Panc1 (cell line): ENCODE data around the gene EID2. TPM values are rescaled to one million over a fixed set of nuclear protein-coding genes. Genes with fewer than 3 reads are reported as not detected.

Experiments used
- ATAC-seq: fragments of 200-7000 bp; cut with Tn5 transposase; 2 replicates; pipeline ENCODE4 v1.9.1; 2020; ENCODE audit warnings: mild to moderate bottlenecking, moderate library complexity
- BruUV-seq: library from RNA; stranded (reverse); fragments of 400-500 nt; replicated peaks from 2 replicates; lab custom pipeline; 2021; lab: Mats Ljungman, UMichigan
- CTCF ChIA-PET: fragments of 300-600 bp; sonication (Branson Sonifier 250); formaldehyde crosslinking; loops from one replicate; lab custom pipeline; 2022; ENCODE audit warnings: antibody characterized with exemption; lab: Charles Lee
- POLR2A ChIA-PET: fragments of 300-600 bp; sonication (Branson Sonifier 250); formaldehyde crosslinking; loops from one replicate; lab custom pipeline; 2022; ENCODE audit warnings: antibody characterized with exemption; lab: Charles Lee
- DNase-seq: peaks from one replicate; pipeline ENCODE4 v3.0.0-alpha.2; 2010; ENCODE audit warnings: low read depth, low spot score
- H3K27ac ChIP-seq: 2 replicates; pipeline ENCODE4 v1.5.1; 2011; ENCODE audit warnings: mild to moderate bottlenecking, low read length, inconsistent platforms
- H3K27me3 ChIP-seq: fragments of 200-500 bp; sonication (Bioruptor generic); 2 replicates; pipeline ENCODE4 v1.6.0; 2014; ENCODE audit warnings: low read length, inconsistent platforms; ENCODE audit not compliant: control insufficient read depth, insufficient read depth
- H3K36me3 ChIP-seq: fragments of 200-500 bp; sonication (Bioruptor generic); 2 replicates; pipeline ENCODE4 v1.5.1; 2014; ENCODE audit warnings: inconsistent platforms, mild to moderate bottlenecking, low read length, moderate library complexity; ENCODE audit not compliant: control insufficient read depth, insufficient read depth
- H3K4me1 ChIP-seq: 2 replicates; pipeline ENCODE4 v1.5.1; 2011; ENCODE audit warnings: inconsistent platforms, mild to moderate bottlenecking, low read length, moderate library complexity; ENCODE audit not compliant: control insufficient read depth, insufficient read depth
- H3K4me3 ChIP-seq, 2 experiments: 2 replicates each; pipeline ENCODE4 v1.5.1; 2011 to 2012; ENCODE audit warnings: low read depth in 2 of 2, low read length in 2 of 2, mild to moderate bottlenecking in 2 of 2, inconsistent platforms in 1 of 2, moderate library complexity in 1 of 2
- H3K9me3 ChIP-seq: fragments of 200-500 bp; sonication (Bioruptor generic); 2 replicates; pipeline ENCODE4 v1.5.1; 2014; ENCODE audit warnings: low read depth, mild to moderate bottlenecking, inconsistent platforms, low read length, moderate library complexity; ENCODE audit not compliant: control insufficient read depth, insufficient read depth
- CTCF ChIP-seq: fragments of 450-650 bp; IDR thresholded peaks from 2 replicates; pipeline ENCODE4 v1.5.1; 2017; ENCODE audit warnings: mild to moderate bottlenecking
- POLR2AphosphoS5 ChIP-seq: IDR thresholded peaks from 2 replicates; pipeline ENCODE4 v1.6.1; 2012; ENCODE audit warnings: mild to moderate bottlenecking, low read depth, low read length, moderate library complexity
- REST ChIP-seq, 2 experiments: IDR thresholded peaks; 2 replicates each; pipeline ENCODE4 v1.6.1; 2011 to 2012; ENCODE audit warnings: low read depth in 2 of 2, control low read depth in 1 of 2, low read length in 1 of 2, mild to moderate bottlenecking in 1 of 2, moderate library complexity in 1 of 2; ENCODE audit not compliant: insufficient read depth in 1 of 2
- SIN3A ChIP-seq: IDR thresholded peaks from 2 replicates; pipeline ENCODE4 v1.6.1; 2012; ENCODE audit warnings: low read depth, mild to moderate bottlenecking, low read length, moderate library complexity, borderline replicate concordance; ENCODE audit not compliant: insufficient read depth
- TCF7L2 ChIP-seq: IDR thresholded peaks from 2 replicates; pipeline ENCODE4 v1.6.1; 2011; ENCODE audit warnings: mild to moderate bottlenecking, low read depth, low read length, inconsistent platforms
- in situ Hi-C: cut with HindIII; loops from 2 replicates; pipeline ENCODE4 v1.10.0; 2016; ENCODE audit warnings: low sequenced_read_pairs, low pct_unique_long_range_greater_than_20kb
- intact Hi-C: fragments of 100-400 bp; cut with micrococcal nuclease; formaldehyde crosslinking; loops from one replicate; pipeline ENCODE4 v1.10.0; 2022; ENCODE audit not compliant: unreplicated experiment
- total RNA-seq: library from RNA; stranded (reverse); gene quantifications from one replicate; pipeline ENCODE4 v1.2.1, GENCODE V29; 2021; ENCODE audit not compliant: unreplicated experiment

EID2 gene
- total RNA-seq, 1 experiment from 2014 or later = 163 TPM

GRCh38 chr19:39542206-39542605, 2.2 kb upstream of the EID2 start:
- Histone ChIP-seq H3K4me1 (peaks cover 26% of the 10 kb centered on the region), H3K27ac (no peak overlapping the region), H3K27me3 (peaks cover 22% of the 10 kb centered on the region), H3K36me3 (no peaks in the 10 kb centered on the region; the same call in 1 of the 2 replicates), H3K9me3 (no peaks in the 10 kb centered on the region), H3K4me3 (no peak overlapping the region)
- DNase-seq = no peak
- ChIA-PET POLR2A (interaction anchor here (0.6 to 2.3 kb wide), 12 partner anchors 93 to 659 kb away, joined by 3 to 45 read pairs (median 4); partner anchors contain the start of genes DYRK1B, FBL, RPS16 and SUPT5H), CTCF (interaction anchor here (0.5 to 17.8 kb wide), 20 partner anchors 8 to 563 kb away, joined by 3 to 508 read pairs (median 5); partner anchors contain the start of gene EID2B)
- intact Hi-C loops (loop anchor here (5.0 kb wide), 1 partner anchor 290 kb away; the partner anchor contains the start of gene DYRK1B), in situ Hi-C loops (loop anchor here (5.0 to 10.0 kb wide), 2 partner anchors 40 to 323 kb away; no protein-coding TSS in a partner anchor)
- TF ChIP-seq REST (IDR thresholded peaks at IDR 0.05; ENCODE audit: insufficient read depth in 1 of 2, low read depth in 2 of 2, low read length in 1 of 2) = no peak
- TF ChIP-seq TCF7L2 = no peak
- TF ChIP-seq SIN3A = no peak
- TF ChIP-seq CTCF = no peak
- no peak for TF ChIP-seq POLR2AphosphoS5
- BruUV-seq = no TSS peak
- ATAC-seq = no peak

GRCh38 chr19:39540333-39540673, 342 bp upstream of the EID2 start:
- BruUV-seq = no TSS peak
- DNase-seq (no peak), ATAC-seq (peak; percentile 14)
- POLR2A ChIA-PET = interaction anchor here (0.6 to 2.9 kb wide), 7 partner anchors 21 to 306 kb away, joined by 3 to 45 read pairs (median 4); partner anchors contain the start of genes DYRK1B, FBL, RPS16 and SUPT5H
- TF ChIP-seq TCF7L2 (no peak), SIN3A (no peak), REST (IDR thresholded peaks at IDR 0.05; ENCODE audit: insufficient read depth in 1 of 2, low read depth in 2 of 2, low read length in 1 of 2) (no peak), CTCF (no peak), POLR2AphosphoS5 (no peak)
- Histone ChIP-seq H3K4me1 (peaks cover 26% of the 10 kb centered on the region), H3K36me3 (no peaks in the 10 kb centered on the region; the same call in 1 of the 2 replicates), H3K27ac (peak overlapping the region; percentile 65), H3K27me3 (peaks cover 14% of the 10 kb centered on the region), H3K9me3 (no peaks in the 10 kb centered on the region), H3K4me3 (peak overlapping the region; percentile 36 to 59)
- CTCF ChIA-PET = interaction anchor here (0.7 to 17.8 kb wide), 17 partner anchors 11 to 229 kb away, joined by 3 to 508 read pairs (median 5); partner anchors contain the start of genes DLL3 and RPS16
- in situ Hi-C loops = loop anchor here (5.0 to 10.0 kb wide), 2 partner anchors 38 to 324 kb away; no protein-coding TSS in a partner anchor
- intact Hi-C loops = loop anchor here (1.0 to 5.0 kb wide), 2 partner anchors 100 to 292 kb away; partner anchors contain the start of gene DYRK1B
